HG03095 (cell line): Measurements from ENCODE around the gene CCDC190.
"Not testable (repeated sequence)": the region's sequence is repeated elsewhere in the genome, so short reads cannot be mapped to it uniquely, and the experiment has no call there.

Experiments used
- ATAC-seq: cut with Tn5 transposase; IDR thresholded peaks from one replicate; pipeline ENCODE4 v1.9.1; 2021; ENCODE audit warnings: moderate library complexity; ENCODE audit not compliant: unreplicated experiment

CCDC190 gene

DNA sequence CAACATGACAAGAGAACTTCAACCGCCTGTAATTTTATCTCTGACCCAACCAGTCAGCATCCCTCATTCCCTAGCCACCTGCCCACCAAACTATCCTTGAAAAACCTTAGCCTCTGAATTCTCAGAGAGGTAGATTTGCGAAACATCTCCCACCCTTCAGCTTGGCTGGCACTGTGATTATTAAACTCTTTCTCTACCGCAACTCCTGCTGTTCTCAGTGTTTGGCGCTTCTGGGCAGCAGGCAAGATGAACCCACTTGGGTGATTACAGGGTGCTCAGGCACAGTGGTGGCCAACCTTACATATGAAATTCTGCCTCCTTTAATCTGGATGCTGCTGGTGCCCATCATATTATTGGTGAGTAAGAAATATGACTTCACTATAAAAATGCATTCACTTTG is 22.1 kb downstream of the CCDC190 start:
- ATAC-seq, result no peak

- peak; percentile 93 for ATAC-seq
These were observed 25.6 kb downstream of the CCDC190 start for GRCh38 chr1:162835157-162835899.

- no peak for ATAC-seq
These were observed 28.5 kb downstream of the CCDC190 start for GRCh38 chr1:162832470-162832869.

DNA sequence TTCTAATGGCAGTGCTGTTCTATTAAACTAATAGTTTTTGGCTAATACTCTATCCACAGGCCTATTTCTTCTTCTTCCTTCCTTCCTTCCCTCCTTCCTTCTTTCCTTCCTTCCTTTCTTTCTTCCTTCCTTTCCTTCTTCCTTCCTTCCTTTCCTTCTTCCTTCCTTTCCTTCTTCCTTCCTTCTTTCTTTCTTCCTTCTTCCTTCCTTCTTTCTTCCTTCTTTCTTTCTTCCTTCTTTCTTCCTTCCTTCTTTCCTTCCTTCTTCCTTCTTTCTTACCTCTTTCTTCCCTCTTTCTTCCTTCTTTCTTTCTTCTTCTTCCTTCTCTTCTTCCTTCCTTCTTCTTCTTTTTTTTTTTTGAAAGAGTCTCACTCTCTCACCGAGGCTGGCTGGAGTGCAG is 31.7 kb downstream of the CCDC190 start:
- no peak for ATAC-seq

GRCh38 chr1:162823771-162824525 is 37.0 kb downstream of the CCDC190 start:
- ATAC-seq, result no peak

GRCh38 chr1:162823231-162823630 is 37.7 kb downstream of the CCDC190 start:
- ATAC-seq, result no peak

GRCh38 chr1:162822391-162823200 is 38.4 kb downstream of the CCDC190 start:
- ATAC-seq, result no peak

DNA sequence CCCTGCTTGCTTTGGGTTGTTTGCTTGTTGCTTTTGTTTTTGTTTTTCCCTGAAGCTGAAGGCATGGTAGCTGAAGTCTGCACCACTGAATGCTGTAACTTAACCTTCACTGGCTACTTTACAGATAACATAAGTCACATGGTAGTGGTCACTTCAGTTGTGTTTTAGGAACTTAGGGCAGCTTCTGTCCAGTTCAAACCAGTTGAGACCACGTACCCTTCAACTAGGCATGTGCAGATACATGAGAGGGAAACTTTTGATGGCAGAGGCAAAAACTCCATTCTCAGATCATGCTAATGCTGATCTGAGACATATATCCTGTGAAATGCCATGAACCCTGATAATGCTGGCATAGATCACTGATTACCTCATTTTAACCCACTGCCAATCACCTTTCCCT is 42.3 kb downstream of the CCDC190 start:
- ATAC-seq, result not testable (repeated sequence)

DNA sequence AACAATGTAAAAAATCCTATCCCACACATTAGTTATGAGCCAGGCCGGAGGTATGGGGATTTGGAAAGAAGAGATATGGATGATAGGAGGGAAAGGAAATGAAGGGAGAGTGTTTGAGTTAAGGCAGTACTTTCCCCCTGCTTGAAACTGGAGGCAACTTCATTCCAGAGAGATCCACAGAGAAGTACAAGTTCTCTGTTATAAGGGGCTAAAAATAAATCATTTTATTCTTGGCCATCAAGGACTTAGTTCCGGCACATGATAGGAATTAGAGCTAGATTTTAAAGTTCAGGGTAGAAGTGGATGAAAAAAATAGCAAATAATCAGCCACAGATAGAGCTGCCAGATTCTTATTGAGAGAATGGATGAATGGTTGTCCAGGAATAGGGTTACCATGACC is 42.8 kb downstream of the CCDC190 start:
- ATAC-seq, result not testable (repeated sequence)

- ATAC-seq, result not testable (repeated sequence)
These were observed 48.6 kb downstream of the CCDC190 start for GRCh38 chr1:162812357-162812756.

- not testable (repeated sequence) for ATAC-seq
These were observed 53.5 kb downstream of the CCDC190 start for GRCh38 chr1:162807503-162807902.
